Activated CD8-positive, alpha-beta memory T cell treated with anti-CD3 and anti-CD28 coated beads, Interleukin-2, amount 50 U/mL, for 4 hours (primary cell): ENCODE results near the gene KRTAP13-4.

Source experiments
- DNase-seq: peaks from one replicate; pipeline ENCODE4 v3.0.0-alpha.2; 2020

Gene KRTAP13-4

GRCh38 chr21:30430170-30430655 lies at the start of gene KRTAP13-4:
Gene KRTAP13-4 (plus strand): TSS chr21:30430220. CDS start chr21:30430276, 56 bp downstream.
- DNase-seq = no peak

GRCh38 chr21:30382201-30382600 lies 47.8 kb upstream of the KRTAP13-4 start:
- DNase-seq = no peak

- no peak for DNase-seq
Measured at GRCh38 chr21:30391492-30392025, 38.5 kb upstream of the KRTAP13-4 start.

- no peak for DNase-seq
Measured at GRCh38 chr21:30395731-30396130, 34.3 kb upstream of the KRTAP13-4 start, which contains the start of gene KRTAP13-1. Gene KRTAP13-1 (plus strand): TSS chr21:30396031. CDS start chr21:30396087, 56 bp downstream.

GRCh38 chr21:30408782-30409494 lies 21.1 kb upstream of the KRTAP13-4 start:
- no peak for DNase-seq

GRCh38 chr21:30415993-30416392 lies 14.0 kb upstream of the KRTAP13-4 start:
- DNase-seq = no peak

GRCh38 chr21:30425826-30426225 lies 4.2 kb upstream of the KRTAP13-4 start, which contains the start of gene KRTAP13-3:
Gene KRTAP13-3 (minus strand): TSS chr21:30425926. CDS start chr21:30425912, 14 bp downstream.
- no peak for DNase-seq

- DNase-seq = no peak
Measured at GRCh38 chr21:30426731-30427130, 3.3 kb upstream of the KRTAP13-4 start.

GRCh38 chr21:30434033-30434631 lies 4.1 kb downstream of the KRTAP13-4 start:
- DNase-seq = no peak

- no peak for DNase-seq
Measured at GRCh38 chr21:30437010-30437565, 7.1 kb downstream of the KRTAP13-4 start.

- DNase-seq = no peak
Measured at GRCh38 chr21:30439975-30440374, 10.0 kb downstream of the KRTAP13-4 start, which contains the start of gene KRTAP15-1. Gene KRTAP15-1 (plus strand): TSS chr21:30440275. CDS start chr21:30440328, 53 bp downstream.

GRCh38 chr21:30443226-30443625 lies 13.2 kb downstream of the KRTAP13-4 start:
- no peak for DNase-seq

- no peak for DNase-seq
Measured at GRCh38 chr21:30444204-30444603, 14.2 kb downstream of the KRTAP13-4 start.

GRCh38 chr21:30447056-30447455 lies 17.0 kb downstream of the KRTAP13-4 start:
- no peak for DNase-seq

- no peak for DNase-seq
Measured at GRCh38 chr21:30448514-30448913, 18.5 kb downstream of the KRTAP13-4 start.

GRCh38 chr21:30463713-30464112 lies 33.7 kb downstream of the KRTAP13-4 start:
- no peak for DNase-seq

GRCh38 chr21:30468900-30469714 lies 39.1 kb downstream of the KRTAP13-4 start:
- DNase-seq = no peak

- DNase-seq = no peak
Measured at GRCh38 chr21:30478004-30478403, 48.0 kb downstream of the KRTAP13-4 start.

- DNase-seq = no peak
Measured at GRCh38 chr21:30479259-30479658, 49.2 kb downstream of the KRTAP13-4 start.

GRCh38 chr21:30480145-30480544 lies 50.1 kb downstream of the KRTAP13-4 start, which contains the start of gene KRTAP19-1:
Gene KRTAP19-1 (minus strand): TSS chr21:30480367. CDS start chr21:30480317, 50 bp downstream.
- no peak for DNase-seq
